Urothelium cell line (cell line): ENCODE measurements around the gene ARHGAP4.

Experiments used
- DNase-seq: peaks from one replicate; pipeline ENCODE4 v3.0.0; 2011; ENCODE audit warnings: low spot score, mixed read lengths
- FAIRE-seq: peaks from 2 replicates; lab custom pipeline; 2011; peaks lifted over from hg19 to GRCh38; lab: Jason Lieb, UNC

ARHGAP4 gene

DNA sequence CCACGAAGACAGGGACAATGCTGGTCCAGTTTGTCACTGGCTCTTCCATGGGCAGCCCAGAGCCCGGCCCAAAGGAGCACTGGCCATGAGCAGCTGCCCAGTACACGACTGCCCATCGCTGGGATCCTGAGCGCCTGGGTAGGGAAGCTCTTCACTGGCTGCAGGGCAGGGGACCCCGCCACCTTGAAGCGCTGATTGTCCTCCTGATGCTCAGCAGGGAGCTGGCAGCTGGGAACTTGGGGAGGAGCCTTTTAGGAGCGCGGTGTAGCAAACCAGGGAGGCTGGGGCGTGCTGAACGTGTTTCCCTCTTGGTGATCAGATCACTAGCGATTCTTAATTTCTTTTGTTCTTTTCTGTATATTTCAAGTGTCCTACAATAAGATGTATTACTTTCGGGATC is 41.9 kb downstream of the ARHGAP4 start:
- FAIRE-seq (no peak), DNase-seq (no peak)

DNA sequence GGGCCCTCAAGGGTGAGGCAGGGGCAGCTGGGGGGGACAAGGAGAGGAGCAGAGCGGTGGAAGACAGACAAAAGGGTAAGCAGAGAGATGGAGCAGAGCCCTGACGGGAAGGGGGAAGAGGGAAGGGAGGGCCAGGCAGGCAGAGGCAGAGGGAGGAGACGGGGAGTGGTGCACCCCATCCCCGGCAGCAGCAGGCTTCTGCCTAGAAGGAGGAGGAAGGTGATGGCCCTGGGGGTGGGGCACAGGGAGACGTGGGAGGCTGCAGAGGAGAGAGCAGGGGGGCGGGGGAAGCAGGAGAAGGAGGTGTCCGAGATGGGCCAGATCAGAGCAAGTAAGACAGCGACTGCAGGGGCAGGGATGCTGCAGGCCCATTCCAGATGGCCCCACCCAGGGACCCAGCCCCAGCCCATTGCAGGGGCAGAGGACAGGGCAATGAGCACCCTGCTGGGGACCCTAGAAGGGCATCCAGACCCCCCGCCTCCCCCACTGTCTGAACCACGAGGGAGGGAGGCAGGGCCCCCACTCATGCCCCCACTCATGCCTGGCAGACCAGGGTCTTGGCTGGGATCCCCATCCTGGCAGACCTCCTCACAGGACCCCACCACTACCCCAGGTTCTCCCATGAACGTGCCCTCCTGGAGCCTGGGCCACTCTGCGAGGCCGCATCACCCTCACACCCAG is 42.8 kb downstream of the ARHGAP4 start:
- DNase-seq (peak; percentile 54), FAIRE-seq (no peak)

DNA sequence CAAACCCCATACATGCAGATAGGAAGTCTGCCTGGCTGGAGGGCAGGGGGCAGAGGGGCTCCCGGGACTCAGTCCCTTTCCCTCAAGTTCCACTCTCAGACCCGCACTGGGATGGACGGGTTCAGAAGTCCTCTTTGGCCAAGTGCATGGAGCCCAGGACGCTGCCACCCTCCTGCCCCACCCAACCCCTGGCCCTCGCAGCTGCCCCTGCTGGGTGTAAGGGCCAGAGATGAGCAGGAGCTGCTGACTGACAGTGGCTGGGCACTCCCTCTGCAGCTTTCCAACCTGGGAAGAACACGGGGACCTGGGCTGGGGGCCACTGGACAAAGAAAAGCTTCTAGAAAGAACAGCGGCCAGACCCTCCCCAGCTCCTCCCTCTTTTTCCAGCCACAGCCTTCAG is 43.5 kb downstream of the ARHGAP4 start:
- no peak for FAIRE-seq

DNA sequence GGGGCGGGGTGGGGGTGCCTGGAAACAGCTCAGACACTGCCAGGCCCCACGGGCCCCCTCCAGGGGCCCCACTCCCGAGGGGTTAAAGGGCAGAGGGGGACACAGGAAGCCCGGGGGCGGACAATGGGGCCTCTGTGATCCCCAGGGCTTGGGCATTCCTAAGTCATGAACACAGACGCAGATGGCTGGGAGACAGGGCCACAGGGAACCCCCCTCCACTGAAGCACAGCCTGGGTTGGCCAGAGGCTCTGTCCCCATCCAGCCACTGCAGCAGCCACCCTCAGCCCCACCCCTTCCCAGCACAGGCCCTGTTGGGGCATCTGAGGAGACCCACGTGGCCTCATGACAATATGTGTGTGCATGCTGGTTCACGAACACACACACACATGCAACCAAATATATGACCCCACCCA is 44.0 kb downstream of the ARHGAP4 start:
- DNase-seq (peak; percentile 79), FAIRE-seq (no peak)

More for the DNA sequence above, 43.5 kb downstream of the ARHGAP4 start:
- DNase-seq: no peak

DNA sequence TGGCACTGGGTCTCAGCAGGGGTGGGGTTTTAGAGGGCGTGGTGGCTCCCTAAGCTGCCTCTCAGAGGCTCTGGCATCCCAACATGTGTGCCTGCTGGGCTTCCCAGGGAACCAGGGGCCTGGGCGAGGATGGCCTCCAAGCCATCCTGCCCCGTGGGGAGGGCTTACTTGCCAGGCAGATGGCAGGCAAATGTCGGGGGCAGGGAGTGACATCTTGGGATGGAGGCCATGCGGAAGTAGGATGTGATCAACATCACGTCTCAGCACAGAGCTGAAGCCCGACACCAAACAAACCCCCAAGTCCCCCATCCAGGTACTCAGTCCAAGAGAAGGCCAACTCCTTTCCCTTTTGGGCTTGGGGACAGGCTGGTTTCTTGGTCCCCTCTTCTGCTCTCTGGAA is 44.8 kb downstream of the ARHGAP4 start:
- FAIRE-seq: no peak
- DNase-seq: no peak

DNA sequence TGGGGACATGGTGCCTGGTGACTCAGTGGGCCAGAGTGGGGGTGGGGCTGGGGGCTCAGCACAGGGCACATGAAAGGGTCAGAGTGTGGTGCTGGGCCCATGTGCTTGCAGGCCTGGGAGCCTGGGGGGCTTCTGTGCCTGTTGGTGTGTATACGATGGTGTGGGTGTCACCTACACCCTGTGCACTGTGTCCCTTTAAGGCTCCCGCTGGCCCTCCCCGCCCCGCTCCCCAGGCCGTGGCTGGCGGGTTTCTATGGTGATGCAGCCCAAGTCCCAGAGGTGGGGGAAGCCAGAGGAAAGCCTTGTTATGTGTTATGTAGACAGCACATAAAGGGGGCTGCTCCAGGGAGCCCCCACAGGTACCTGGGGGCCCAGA is 45.6 kb downstream of the ARHGAP4 start:
- DNase-seq (peak; percentile 29), FAIRE-seq (no peak)

DNA sequence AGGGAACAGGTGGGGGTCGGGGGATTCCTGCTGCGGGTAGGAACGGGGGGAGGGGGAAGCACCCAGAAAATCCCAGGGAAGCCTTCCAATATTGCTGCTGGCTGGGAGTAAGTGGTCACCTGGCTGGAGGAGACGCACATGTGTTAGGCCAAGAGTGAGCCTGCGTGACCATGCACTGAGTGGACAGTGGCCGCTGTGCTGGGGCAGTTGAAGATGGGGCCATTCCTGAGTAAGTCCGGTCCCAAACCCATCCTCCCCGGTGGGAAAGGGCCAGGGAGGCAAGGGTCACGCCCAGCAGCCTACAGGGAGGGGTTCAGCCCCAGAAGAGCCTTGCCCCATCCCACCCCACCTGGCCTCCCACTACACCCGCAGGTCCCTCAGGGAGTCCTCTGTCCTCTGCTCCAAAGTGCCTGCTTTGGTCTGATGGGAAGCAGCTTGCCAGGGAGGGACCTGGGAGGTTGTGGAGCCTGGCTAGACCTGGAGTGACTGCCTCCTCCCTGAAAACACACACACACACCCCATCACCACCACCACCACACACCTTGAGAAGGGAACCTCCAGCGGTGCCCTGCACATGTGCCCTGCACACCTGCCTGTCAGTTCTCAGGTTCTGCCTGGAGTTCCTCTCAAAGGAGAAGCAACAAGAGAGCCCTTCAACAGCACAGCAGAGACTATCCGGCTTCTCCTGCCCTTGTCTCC is 46.2 kb downstream of the ARHGAP4 start:
- FAIRE-seq: no peak
- no peak for DNase-seq

DNA sequence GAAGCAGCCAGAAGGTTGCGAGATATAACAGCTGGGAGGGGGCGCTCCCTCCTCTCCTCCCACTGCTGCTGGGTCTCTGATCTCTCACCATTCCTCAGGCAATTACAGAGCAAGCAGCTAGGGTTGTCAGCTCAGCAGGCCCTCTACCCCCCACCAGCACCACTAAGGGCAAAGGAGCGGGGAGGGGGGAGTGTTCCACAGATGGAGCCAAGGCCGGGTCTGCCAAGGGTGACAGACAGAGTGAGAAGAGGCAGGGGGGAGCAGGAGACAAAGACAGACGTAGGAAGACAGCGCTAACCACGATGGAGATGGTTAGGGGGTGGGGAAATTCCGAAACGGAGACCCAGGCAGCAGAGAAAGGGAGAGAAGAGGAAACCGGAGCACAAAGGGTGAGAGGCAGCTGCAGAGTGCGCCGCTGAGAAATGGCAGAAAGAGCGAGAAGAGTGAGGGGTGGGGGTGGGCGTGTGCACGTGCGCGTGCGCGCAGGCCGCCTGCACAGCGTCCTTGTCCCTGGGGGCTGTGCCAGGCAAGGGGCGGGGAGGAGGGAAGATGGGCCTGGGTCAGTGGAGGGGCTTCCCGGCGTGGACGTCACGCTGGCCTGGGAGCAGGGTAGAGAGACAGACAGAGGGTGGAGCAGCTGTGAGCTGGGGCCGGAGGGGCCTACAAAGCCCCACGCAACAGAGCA is 47.0 kb downstream of the ARHGAP4 start:
- DNase-seq: no peak
- no peak for FAIRE-seq

DNA sequence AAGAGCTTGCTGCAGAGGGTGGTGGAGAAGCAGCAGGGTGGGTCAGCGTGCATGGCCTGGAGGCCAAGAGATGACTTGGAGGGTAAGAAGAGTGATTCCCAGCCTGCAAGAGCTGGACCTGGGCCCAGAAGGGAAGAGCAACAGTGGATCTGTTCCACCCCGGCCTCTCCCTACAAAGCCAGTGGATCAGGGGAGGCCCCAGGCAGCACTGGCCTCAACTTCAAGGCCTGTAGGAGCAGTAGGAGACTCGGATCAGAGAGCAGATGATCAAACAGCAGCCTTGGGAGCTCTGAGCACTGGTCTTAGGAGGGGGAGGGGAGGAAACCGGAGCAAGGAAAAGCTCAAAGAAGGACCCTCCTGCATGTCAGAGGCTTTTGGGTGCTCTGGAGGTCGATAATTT is 47.7 kb downstream of the ARHGAP4 start:
- no peak for DNase-seq
- no peak for FAIRE-seq

DNA sequence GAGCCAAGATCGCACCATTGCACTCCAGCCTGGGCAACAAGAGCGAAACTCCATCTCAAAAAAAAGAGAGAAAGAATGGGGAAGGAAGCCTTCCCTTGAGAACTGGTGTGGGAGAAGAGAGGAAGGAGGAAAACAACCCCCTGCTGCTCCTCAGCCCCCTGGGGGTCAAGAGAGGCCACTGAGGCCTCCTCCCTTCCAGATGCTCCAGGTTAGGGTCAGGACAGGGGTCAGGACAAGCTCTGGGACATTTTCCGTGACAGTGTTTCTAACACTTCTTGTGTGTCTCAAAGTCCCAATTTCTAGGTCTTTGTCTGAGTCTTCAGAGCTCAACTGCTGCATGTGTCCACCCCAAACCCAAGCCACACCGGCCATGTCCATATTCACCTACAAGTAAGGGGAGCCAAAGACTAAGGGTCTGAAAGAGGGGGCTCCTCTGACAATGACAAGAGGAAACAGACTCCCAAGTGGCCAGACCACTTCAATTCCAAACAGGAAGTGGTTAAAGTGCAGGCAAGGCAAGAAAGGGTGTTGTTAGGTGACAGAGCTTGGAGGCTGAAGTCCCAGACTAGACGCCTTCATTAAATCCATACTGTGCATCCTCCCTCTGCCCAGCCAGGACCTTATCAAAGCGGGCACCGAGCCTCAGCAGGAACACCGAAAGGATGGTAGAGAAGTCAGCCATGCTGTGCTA is 48.3 kb downstream of the ARHGAP4 start:
- FAIRE-seq: no peak
- DNase-seq: no peak

DNA sequence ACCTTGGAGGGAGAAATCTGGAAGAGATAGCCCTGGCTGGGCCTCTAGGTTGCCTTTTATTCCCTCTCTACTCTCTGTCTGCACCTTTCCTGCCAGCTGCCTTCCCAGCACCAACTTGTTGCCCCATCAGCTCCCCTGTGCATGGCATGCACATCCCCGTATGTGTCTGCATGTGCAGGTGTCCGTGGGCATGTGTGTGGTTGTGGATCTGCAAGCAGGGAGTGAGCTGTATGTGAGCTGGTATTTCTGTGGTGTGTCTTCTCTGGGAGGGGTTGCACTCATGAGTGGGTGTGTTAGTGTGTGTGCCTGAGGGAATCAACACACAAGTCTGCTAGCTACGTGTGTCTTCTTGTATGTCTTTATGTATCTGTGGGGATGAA is 50.0 kb downstream of the ARHGAP4 start:
- DNase-seq (no peak), FAIRE-seq (no peak)

DNA sequence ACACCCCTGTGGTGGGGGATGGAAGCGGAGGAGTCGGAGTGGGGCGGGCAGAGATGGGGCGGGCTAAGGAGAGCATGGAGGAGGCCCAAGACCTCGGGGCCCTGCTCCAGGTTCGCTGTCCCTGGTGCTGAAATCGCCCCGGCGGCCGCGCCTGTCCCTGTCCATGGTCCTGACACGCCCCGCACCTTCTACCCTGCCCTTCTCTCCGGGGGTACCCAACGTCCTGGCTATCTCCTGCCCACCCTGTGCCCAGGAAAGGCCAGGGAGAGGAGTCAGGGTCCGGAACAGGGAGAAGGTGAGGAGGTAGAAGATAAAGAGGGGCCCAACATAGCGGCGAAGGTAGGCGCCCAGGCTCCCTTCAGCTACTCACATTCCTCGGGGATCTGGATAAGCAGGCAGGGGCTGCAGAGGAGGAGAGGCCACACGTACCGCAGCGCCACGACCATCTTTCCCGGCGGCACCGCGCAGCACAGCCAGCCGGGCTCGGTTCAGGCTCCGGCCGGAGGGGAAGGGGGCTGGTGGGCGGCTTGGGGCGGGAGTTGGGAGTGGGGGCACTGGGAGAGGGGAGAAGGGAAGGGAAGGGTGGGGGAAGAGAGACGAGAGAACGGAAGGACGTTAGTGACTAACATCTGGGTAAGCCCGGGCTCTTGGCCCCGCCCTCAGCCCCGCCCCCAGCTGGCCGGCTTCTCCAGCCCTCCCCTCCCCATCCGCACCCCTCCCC is 50.5 kb downstream of the ARHGAP4 start:
- DNase-seq: peak; percentile 72
- FAIRE-seq: no peak

DNA sequence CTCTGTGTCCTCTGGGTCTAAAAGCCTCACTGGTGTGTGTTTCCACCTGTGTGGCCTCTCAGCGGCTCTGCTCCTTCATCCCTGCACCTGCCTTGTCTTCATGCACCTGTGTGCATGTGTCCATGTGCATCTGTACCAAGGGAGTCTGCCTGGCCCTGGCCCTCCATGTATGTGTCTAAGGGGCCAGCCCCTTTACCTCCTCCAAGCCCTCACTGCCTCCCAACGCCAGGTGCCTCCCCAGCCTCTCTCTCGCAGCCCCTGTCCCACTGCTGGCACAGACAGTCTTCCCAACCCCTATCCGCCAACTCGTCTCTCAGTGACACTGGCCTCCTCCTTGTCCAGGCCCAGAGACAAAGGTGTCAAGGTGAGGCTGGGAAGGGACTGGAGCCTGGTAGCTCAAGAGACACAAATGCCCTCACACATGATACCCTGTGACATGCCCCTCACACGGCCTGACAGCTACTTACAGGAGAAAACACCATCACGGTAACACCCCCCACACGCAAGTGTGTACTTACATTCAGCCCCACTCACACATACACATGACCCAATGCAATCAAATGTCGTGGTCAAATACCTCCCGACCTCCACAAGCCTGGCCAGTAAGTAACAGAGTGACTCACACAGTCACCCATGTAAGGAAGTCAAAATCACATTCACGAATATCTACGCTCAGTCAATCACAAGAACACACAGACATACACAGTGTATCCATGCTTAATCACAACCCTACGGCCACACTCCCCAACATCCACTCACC is 51.5 kb downstream of the ARHGAP4 start:
- no peak for DNase-seq
- FAIRE-seq: no peak

DNA sequence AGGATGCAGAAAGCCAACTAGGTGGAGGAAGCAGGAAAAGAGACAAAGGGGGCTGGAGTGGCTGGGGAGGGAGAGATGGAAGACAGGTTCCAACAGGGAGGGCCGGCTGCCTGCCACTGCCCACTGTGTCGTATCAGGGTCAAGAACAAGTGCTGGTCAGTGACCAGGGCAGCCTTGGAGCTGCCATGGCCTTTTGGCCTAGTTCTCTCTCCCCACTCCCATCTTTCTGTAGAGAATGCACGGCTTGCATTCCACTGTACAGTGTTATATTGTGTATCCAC is 52.0 kb downstream of the ARHGAP4 start:
- no peak for FAIRE-seq
- DNase-seq: no peak

DNA sequence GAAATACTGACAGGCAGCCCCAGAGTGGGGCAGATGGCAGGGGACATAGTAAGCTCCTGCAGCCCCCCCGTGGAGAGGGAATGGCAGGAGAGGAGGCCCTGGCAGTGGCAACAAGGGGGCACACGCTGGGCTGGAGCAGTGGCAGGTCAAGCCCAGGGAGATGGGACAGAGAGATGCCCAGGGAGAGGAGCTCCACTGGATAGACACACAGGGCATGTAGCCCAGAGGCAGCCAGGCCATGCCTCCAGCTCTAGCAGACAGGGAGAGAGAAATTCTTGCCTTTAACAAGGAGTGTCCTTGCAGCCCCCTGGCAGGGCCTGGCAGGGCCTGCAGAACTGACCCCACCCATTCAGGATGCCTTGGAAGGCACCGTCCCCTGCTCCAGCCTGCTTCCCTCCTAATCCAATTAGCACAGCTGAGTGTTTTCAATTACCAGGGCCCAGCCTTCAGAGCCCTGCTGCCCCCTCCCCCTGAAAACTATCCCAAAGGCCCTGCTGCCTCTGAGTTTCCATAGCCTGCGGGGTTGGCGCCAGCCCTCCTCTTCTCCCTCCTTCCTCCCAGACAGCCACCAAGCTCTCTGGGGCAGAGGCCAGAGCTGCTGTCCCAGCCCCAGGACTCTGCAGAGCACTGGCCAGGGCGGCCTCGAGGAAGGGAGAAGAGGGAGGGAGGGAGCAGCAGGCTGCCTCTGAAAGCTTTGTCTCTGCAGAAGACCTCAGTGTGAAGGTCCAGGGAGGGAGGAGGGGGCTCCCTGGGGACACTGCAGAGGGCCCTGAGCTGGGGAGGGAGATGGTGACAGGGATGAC is 52.6 kb downstream of the ARHGAP4 start:
- DNase-seq: no peak
- FAIRE-seq: no peak

DNA sequence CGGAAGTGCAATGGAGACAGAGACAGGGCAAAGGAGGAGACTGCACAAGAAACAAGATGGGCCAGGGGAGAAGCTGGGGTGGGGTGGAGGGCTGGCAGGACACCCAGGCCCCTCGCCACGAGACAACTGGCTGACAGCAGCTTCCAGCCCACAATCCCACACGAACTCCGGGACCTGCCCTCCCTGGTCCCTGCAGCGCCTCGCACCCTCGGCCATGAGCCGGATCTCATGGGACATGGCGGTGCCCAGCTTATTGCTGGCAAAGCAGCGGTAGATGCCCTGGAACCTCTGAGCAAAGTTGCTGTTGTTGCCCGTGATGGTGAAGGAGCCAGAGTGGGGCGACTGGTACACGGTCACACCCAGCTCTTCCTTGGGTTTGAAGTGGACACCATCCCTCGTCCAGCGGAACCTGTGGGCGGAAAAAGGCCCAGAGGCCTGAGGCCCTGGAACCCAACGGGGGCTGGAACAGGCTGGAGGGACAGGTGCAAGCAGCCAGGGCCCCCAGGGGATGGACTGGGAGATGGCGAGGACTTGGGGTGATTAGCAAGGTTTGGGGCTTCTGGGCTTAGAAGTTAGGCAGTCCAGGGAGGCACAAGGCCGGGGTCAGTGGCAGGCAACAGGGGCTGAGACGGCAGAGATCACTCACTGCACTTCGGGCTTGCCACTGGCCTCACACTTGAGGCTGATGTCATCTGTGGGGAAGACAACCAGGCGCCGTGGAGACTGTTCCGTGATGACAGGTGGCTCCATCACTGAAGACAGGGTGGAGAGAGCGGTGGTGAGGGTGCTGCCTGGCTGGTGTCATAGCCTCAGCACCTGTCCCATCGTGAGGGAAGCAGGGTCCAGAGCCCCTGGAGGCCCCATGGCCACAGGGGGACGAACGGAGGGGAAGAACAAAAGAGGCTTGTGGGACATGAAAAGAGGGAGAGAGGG is 53.9 kb downstream of the ARHGAP4 start:
- DNase-seq (no peak), FAIRE-seq (no peak)

DNA sequence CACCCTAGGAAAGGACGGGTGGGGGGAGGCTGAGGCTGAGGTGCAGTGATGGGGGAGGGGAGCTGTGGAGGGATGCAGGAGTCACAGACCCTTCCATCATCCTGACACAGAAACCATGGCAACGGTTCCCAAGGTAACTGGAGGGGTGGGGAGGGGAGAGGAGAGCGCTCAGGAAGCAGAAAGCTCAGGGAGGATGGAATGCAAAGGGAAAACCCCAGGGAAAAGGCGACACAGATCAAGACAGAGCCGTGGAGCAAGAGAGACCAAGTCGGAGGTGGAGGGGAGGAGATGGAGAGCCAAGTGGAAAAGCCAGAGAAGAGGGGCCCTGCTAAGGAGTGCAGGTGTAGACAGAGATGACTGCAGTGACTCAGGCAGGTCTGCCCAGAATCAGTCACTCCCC is 54.6 kb downstream of the ARHGAP4 start:
- no peak for DNase-seq

DNA sequence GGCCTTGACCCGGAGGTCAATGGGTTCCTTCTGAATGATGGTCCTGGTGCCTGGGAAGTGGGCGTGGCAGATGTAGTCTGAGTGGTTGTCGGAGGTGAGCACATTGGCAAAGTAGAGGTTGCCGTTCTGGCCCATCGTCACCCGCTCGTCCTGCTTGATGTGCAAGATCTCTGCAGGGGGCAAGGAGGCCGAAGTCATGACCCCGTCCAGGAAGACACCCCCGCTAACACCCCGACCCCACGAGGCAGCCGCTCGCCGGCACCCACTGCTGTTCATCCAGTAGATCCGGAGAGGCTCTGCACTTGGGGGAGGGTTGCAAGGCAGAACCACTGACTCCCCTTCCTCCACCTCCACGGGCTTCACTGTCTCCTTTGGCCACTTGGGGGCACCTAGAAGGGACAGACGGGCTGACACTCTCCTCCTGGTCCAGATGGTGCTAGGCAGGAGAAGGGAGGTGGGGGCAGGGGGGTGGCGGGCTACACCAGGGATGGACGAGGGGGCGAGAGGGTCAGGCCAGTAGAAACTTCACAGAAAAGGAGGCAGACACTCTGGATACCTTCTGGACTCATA is 55.2 kb downstream of the ARHGAP4 start:
- no peak for FAIRE-seq
- DNase-seq: no peak

More for the DNA sequence above, 54.6 kb downstream of the ARHGAP4 start:
- no peak for FAIRE-seq
